NOMO-1 treated with dmso at 0.1 percent for 144 hours (cell line): ENCODE data around the gene ATP5PF.
"Not testable (repeated sequence)": the region's sequence is repeated elsewhere in the genome, so short reads cannot be mapped to it uniquely, and the experiment has no call there.

Source experiments
- DNase-seq: peaks from one replicate; lab custom pipeline; 2025; ENCODE audit not compliant: unreplicated experiment; lab: John Stamatoyannopoulos, UW

The ATP5PF gene

GRCh38 chr21:25732091-25732760, 2.5 kb downstream of the ATP5PF start:
- no peak for DNase-seq

- DNase-seq, result peak; percentile 56
These were observed 12.1 kb downstream of the ATP5PF start for GRCh38 chr21:25722631-25723030.

- DNase-seq, result no peak
These were observed 12.7 kb downstream of the ATP5PF start for GRCh38 chr21:25721987-25722386.

GRCh38 chr21:25717491-25718147, 17.1 kb downstream of the ATP5PF start:
- DNase-seq, result no peak

GRCh38 chr21:25714066-25714465, 20.6 kb downstream of the ATP5PF start:
- not testable (repeated sequence) for DNase-seq

- no peak for DNase-seq
These were observed 24.2 kb downstream of the ATP5PF start for GRCh38 chr21:25710550-25710949.

- DNase-seq, result no peak
These were observed 24.9 kb downstream of the ATP5PF start for GRCh38 chr21:25709684-25710265.

- no peak for DNase-seq
These were observed 26.1 kb downstream of the ATP5PF start for GRCh38 chr21:25708467-25709065.

- no peak for DNase-seq
These were observed 33.2 kb downstream of the ATP5PF start for GRCh38 chr21:25701529-25701928.

GRCh38 chr21:25700741-25701140, 34.0 kb downstream of the ATP5PF start:
- DNase-seq, result no peak

GRCh38 chr21:25695461-25695860, 39.2 kb downstream of the ATP5PF start:
- DNase-seq, result not testable (repeated sequence)

- no peak for DNase-seq
These were observed 42.7 kb downstream of the ATP5PF start for GRCh38 chr21:25691976-25692375.

- no peak for DNase-seq
These were observed 45.5 kb downstream of the ATP5PF start for GRCh38 chr21:25689226-25689625.

GRCh38 chr21:25688275-25689155, 46.2 kb downstream of the ATP5PF start:
- DNase-seq, result no peak

- no peak for DNase-seq
These were observed 46.9 kb downstream of the ATP5PF start for GRCh38 chr21:25687787-25688186.

GRCh38 chr21:25682382-25682781, 52.3 kb downstream of the ATP5PF start:
- no peak for DNase-seq

GRCh38 chr21:25676451-25676850, 58.3 kb downstream of the ATP5PF start:
- no peak for DNase-seq
